ENCODE measurements around the gene JDP2. TPM values are rescaled to one million over a fixed set of nuclear protein-coding genes. Genes with fewer than 3 reads are reported as not detected.

Gene JDP2
- total and polyA plus RNA-seq, 2 donors (not counting 1 experiment from before 2014, with no cell fraction given) = 7.9 to 17.9 TPM

DNA sequence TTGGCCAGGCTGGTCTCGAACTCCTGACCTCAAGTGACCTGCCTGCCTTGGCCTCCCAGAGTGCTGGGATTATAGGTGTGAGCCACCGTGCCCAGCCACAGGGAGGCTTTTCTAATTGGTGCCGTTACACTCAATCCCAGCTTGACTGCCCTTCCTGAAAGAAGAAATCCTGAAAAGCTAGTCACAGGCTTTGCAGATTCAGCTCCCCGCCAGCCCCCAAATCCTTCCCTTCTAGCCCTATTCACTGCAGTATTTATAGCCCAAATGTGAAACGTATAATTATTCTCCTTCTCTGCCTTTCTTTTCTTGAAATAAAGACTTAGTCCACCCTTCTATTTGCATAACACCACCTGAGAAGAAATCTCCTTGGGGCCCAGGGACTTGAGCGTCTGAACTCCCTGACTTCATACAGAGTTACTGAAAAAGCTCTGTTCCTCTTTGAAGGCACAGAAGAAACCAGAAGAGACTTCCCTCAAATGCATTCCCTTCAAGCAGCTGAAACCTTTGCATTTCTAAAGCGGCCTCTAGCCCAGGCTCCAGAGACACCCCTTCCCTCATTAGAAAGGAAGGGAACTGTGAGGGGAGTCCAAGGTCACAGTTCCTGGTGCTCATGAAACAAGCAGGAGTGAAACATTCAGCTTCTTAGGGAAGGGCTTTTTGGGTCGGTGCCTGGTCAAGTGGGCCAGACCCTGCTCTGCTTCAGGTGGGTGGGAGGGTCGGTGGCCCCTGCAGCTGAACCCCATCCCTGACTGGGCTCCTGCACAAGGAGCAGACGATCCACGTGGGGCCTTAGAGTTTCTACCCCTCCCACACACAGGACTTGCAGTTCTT lies 52.2 kb downstream of the JDP2 start:
- Histone ChIP-seq H4K20me1 (ENCODE audit: control insufficient read depth, insufficient read depth, low read length, poor library complexity, severe bottlenecking) (no peaks in the 10 kb centered on the region), H3K4me2 (replicated peaks; ENCODE audit: low read depth, low read length, poor library complexity, severe bottlenecking) (no peak overlapping the region), H3K27me3 (replicated peaks in 1 of 4; ENCODE audit: control extremely low read depth in 1 of 4, control insufficient read depth in 3 of 4, insufficient read depth in 4 of 4, low read length in 3 of 4) (peaks cover 0 to 4% (median 0%) of the 10 kb centered on the region in 4 experiments), H3K79me2 (ENCODE audit: control insufficient read depth, insufficient read depth, low read length) (no peaks in the 10 kb centered on the region), H3K4me3 (ENCODE audit: control extremely low read depth in 1 of 5, extremely low read depth in 1 of 5, insufficient read depth in 1 of 5, low read depth in 2 of 5, low read length in 4 of 5) (no peak overlapping the region), H3K9me3 (ENCODE audit: control extremely low read depth in 1 of 3, control insufficient read depth in 2 of 3, insufficient read depth in 1 of 3, low read length in 2 of 3) (no peaks in the 10 kb centered on the region), H3K27ac (ENCODE audit: low read length in 2 of 2) (no peak overlapping the region), H3K9ac (ENCODE audit: low read length) (no peak overlapping the region), H3K4me1 (ENCODE audit: control insufficient read depth in 2 of 2, insufficient read depth in 2 of 2, low read length in 2 of 2) (peaks cover 0 to 20% of the 10 kb centered on the region in 2 donors), H2AFZ (ENCODE audit: insufficient read depth, low read depth, low read length, poor library complexity, severe bottlenecking) (no peak overlapping the region), H3K36me3 (replicated peaks in 1 of 2; ENCODE audit: control extremely low read depth in 1 of 2, control insufficient read depth in 1 of 2, extremely low read depth in 1 of 2, insufficient read depth in 2 of 2, low read length in 1 of 2) (no peaks in the 10 kb centered on the region)
- ChIA-PET CTCF (interaction anchor here (0.9 to 2.7 kb wide), 6 partner anchors 8 to 81 kb away, joined by 3 to 9 read pairs (median 4); no protein-coding TSS in a partner anchor), POLR2A (no interaction called here)
- WGBS (ENCODE audit: insufficient coverage) = 57% methylated on average over 6 of the region's 11 CpGs
- no peaks in the 10 kb centered on the region for H3K27me3 Mint-ChIP-seq
- peaks cover 19% of the 10 kb centered on the region for H3K4me1 Mint-ChIP-seq
- DNase-seq = peak; percentile 19
- H3K4me3 Mint-ChIP-seq = peak overlapping the region; percentile 26
- peak overlapping the region; percentile 43 for H3K27ac Mint-ChIP-seq
- H3K9me3 Mint-ChIP-seq (ENCODE audit: insufficient read depth) = no peaks in the 10 kb centered on the region
- intact Hi-C loops (cut with micrococcal nuclease) = no loop called here
- no peak for TF ChIP-seq CTCF (IDR thresholded peaks at IDR 0.05)
- no peak for TF ChIP-seq EZH2 (IDR thresholded peaks at IDR 0.05; ENCODE audit: borderline replicate concordance, insufficient read depth, low read depth, low read length, poor library complexity, severe bottlenecking)
- ATAC-seq (ENCODE audit: low read depth) = peak; percentile 44

GRCh38 chr14:75482366-75482765 lies 54.5 kb downstream of the JDP2 start:
- H4K20me1 ChIP-seq (ENCODE audit: control insufficient read depth, insufficient read depth, low read length, poor library complexity, severe bottlenecking) = no peaks in the 10 kb centered on the region
- H3K27me3 ChIP-seq (replicated peaks in 1 of 4; ENCODE audit: control extremely low read depth in 1 of 4, control insufficient read depth in 3 of 4, insufficient read depth in 4 of 4, low read length in 3 of 4) = peaks cover 0 to 10% (median 0%) of the 10 kb centered on the region in 4 experiments
- H3K79me2 ChIP-seq (ENCODE audit: control insufficient read depth, insufficient read depth, low read length) = no peaks in the 10 kb centered on the region
- no peak for TF ChIP-seq CTCF (IDR thresholded peaks at IDR 0.05)
- no peak for TF ChIP-seq EZH2 (IDR thresholded peaks at IDR 0.05; ENCODE audit: borderline replicate concordance, insufficient read depth, low read depth, low read length, poor library complexity, severe bottlenecking)
- intact Hi-C loops (cut with micrococcal nuclease) = no loop called here
- no peak overlapping the region for H3K9ac ChIP-seq (ENCODE audit: low read length)
- DNase-seq = no peak
- 100% methylated on average over 4 of the region's 4 CpGs for WGBS (ENCODE audit: insufficient coverage)
- H3K27ac ChIP-seq (ENCODE audit: low read length in 2 of 2) = no peak overlapping the region
- Mint-ChIP-seq H3K4me1 (peaks cover 19% of the 10 kb centered on the region), H3K9me3 (ENCODE audit: insufficient read depth) (no peaks in the 10 kb centered on the region), H3K27me3 (no peaks in the 10 kb centered on the region), H3K4me3 (no peak overlapping the region), H3K27ac (no peak overlapping the region)
- H3K36me3 ChIP-seq (replicated peaks in 1 of 2; ENCODE audit: control extremely low read depth in 1 of 2, control insufficient read depth in 1 of 2, extremely low read depth in 1 of 2, insufficient read depth in 2 of 2, low read length in 1 of 2) = no peaks in the 10 kb centered on the region
- H3K9me3 ChIP-seq (ENCODE audit: control extremely low read depth in 1 of 3, control insufficient read depth in 2 of 3, insufficient read depth in 1 of 3, low read length in 2 of 3) = no peaks in the 10 kb centered on the region
- no peak for ATAC-seq (ENCODE audit: low read depth)
- no peak overlapping the region for H3K4me2 ChIP-seq (replicated peaks; ENCODE audit: low read depth, low read length, poor library complexity, severe bottlenecking)
- POLR2A ChIA-PET = no interaction called here
- CTCF ChIA-PET = no interaction called here
- no peak overlapping the region for H2AFZ ChIP-seq (ENCODE audit: insufficient read depth, low read depth, low read length, poor library complexity, severe bottlenecking)
- H3K4me1 ChIP-seq (ENCODE audit: control insufficient read depth in 2 of 2, insufficient read depth in 2 of 2, low read length in 2 of 2) = peaks cover 0 to 14% of the 10 kb centered on the region in 2 donors
- H3K4me3 ChIP-seq (ENCODE audit: control extremely low read depth in 1 of 5, extremely low read depth in 1 of 5, insufficient read depth in 1 of 5, low read depth in 2 of 5, low read length in 4 of 5) = no peak overlapping the region

Data from B cell (primary cell).